ENCODE results near the gene UQCC5. TPM values are rescaled to one million over a fixed set of nuclear protein-coding genes. Genes with fewer than 3 reads are reported as not detected.

The UQCC5 gene
- total and polyA plus RNA-seq, 4 donors, result 3.3 to 39.9 (median 6.8) TPM

DNA sequence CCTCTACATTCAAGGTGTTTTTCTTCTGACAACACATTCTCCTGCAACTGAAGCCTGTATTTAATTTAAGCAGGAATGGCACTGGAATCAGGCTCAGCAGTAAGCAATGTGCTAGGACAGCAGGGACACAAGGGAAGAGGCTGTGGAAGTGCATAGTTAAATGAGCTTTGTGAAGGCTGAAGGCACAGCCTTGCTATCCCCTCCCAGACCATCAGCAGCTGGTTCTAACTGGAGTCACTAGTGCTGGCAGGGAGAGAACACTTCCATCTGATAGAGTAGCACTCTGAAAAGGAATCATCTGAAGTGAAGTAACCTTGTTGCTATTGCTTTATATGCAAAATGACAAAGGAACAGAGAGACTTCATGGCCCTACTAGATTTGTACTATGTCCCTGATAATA, 14.7 kb downstream of the UQCC5 start:
- DNase-seq (ENCODE audit: low spot score), result no peak
- Histone ChIP-seq H3K36me3 (ENCODE audit: control insufficient read depth in 4 of 4, insufficient read depth in 3 of 4, low read depth in 1 of 4, low read length in 3 of 4) (peaks cover 15 to 48% (median 31%) of the 10 kb centered on the region in 4 donors), H3K27me3 (ENCODE audit: control insufficient read depth in 4 of 4, insufficient read depth in 4 of 4, low read length in 3 of 4) (no peaks in the 10 kb centered on the region), H3K27ac (ENCODE audit: low read depth in 1 of 2, low read length in 2 of 2) (no peak overlapping the region), H3K9me3 (ENCODE audit: control insufficient read depth in 4 of 4, low read length in 3 of 4) (no peaks in the 10 kb centered on the region), H3K4me1 (ENCODE audit: control insufficient read depth in 4 of 4, insufficient read depth in 4 of 4, low read length in 3 of 4) (peaks cover 0 to 7% (median 0%) of the 10 kb centered on the region in 4 donors), H3K4me3 (ENCODE audit: low read depth in 1 of 3, low read length in 3 of 3) (no peak overlapping the region), H3K9ac (ENCODE audit: low read depth in 1 of 2, low read length in 2 of 2) (no peak overlapping the region)
- TF ChIP-seq, protein P1, sequence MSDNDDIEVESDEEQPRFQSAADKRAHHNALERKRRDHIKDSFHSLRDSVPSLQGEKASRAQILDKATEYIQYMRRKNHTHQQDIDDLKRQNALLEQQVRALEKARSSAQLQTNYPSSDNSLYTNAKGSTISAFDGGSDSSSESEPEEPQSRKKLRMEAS (IDR thresholded peaks at IDR 0.05), result no peak

GRCh38 chr3:52552089-52552488, 15.7 kb downstream of the UQCC5 start:
- Histone ChIP-seq H3K4me1 (ENCODE audit: control insufficient read depth in 4 of 4, insufficient read depth in 4 of 4, low read length in 3 of 4) (peaks cover 0 to 7% (median 0%) of the 10 kb centered on the region in 4 donors), H3K9ac (ENCODE audit: low read depth in 1 of 2, low read length in 2 of 2) (no peak overlapping the region), H3K9me3 (ENCODE audit: control insufficient read depth in 4 of 4, low read length in 3 of 4) (no peaks in the 10 kb centered on the region), H3K4me3 (ENCODE audit: low read depth in 1 of 3, low read length in 3 of 3) (no peak overlapping the region), H3K27ac (ENCODE audit: low read depth in 1 of 2, low read length in 2 of 2) (no peak overlapping the region), H3K36me3 (ENCODE audit: control insufficient read depth in 4 of 4, insufficient read depth in 3 of 4, low read depth in 1 of 4, low read length in 3 of 4) (peaks cover 15 to 41% (median 26%) of the 10 kb centered on the region in 4 donors), H3K27me3 (ENCODE audit: control insufficient read depth in 4 of 4, insufficient read depth in 4 of 4, low read length in 3 of 4) (no peaks in the 10 kb centered on the region)
- DNase-seq (ENCODE audit: low spot score), result no peak
- TF ChIP-seq REST (IDR thresholded peaks at IDR 0.05) (no peak), HNF4A (conservative IDR thresholded peaks at IDR 0.05) (no peak), FOXA1 (IDR thresholded peaks at IDR 0.05) (no peak), NR2F2 (IDR thresholded peaks at IDR 0.05) (no peak), SP1 (IDR thresholded peaks at IDR 0.05) (no peak), EGR1 (IDR thresholded peaks at IDR 0.05; ENCODE audit: low read depth in 2 of 2) (no peak), TAF1 (conservative IDR thresholded peaks at IDR 0.05) (no peak), FOXA2 (IDR thresholded peaks at IDR 0.05) (no peak), CTCF (IDR thresholded peaks at IDR 0.05; ENCODE audit: low read depth, low read length, missing input control) (no peak), RXRA (IDR thresholded peaks at IDR 0.05) (no peak), YY1 (IDR thresholded peaks at IDR 0.05) (no peak), RAD21 (IDR thresholded peaks at IDR 0.05) (no peak), JUND (IDR thresholded peaks at IDR 0.05) (no peak)
- WGBS, result 85% methylated on average over 3 of the region's 3 CpGs

All from liver (tissue), 9 donors.